PC-9 (cell line): ENCODE results near the gene NUDT7. TPM values are rescaled to one million over a fixed set of nuclear protein-coding genes. Genes with fewer than 3 reads are reported as not detected.

Experiments used
- BruUV-seq: library from RNA; stranded (reverse); fragments of 400-500 nt; replicated peaks from 2 replicates; lab custom pipeline; 2021; lab: Mats Ljungman, UMichigan
- CTCF ChIA-PET: fragments of 300-600 bp; sonication (Branson Sonifier 250); formaldehyde crosslinking; loops from one replicate; lab custom pipeline; 2022; ENCODE audit warnings: antibody characterized with exemption; lab: Charles Lee
- POLR2A ChIA-PET: fragments of 300-600 bp; sonication (Branson Sonifier 250); formaldehyde crosslinking; loops from one replicate; lab custom pipeline; 2022; ENCODE audit warnings: antibody characterized with exemption; ENCODE audit not compliant: unreplicated experiment; lab: Charles Lee
- DNase-seq, 2 experiments: peaks; one replicate each; pipeline versions ENCODE4 v3.0.0 to v3.0.0-alpha.2; 2015 to 2022; ENCODE audit warnings: mixed read lengths in 1 of 2
- H2AFZ ChIP-seq: fragments of 200-600 bp; sonication (generic); 2 replicates; pipeline ENCODE4 v1.8.1; 2017; ENCODE audit warnings: antibody characterized with exemption
- H3F3A ChIP-seq: fragments of 200-600 bp; sonication (generic); 2 replicates; pipeline ENCODE4 v1.8.1; 2017; ENCODE audit warnings: antibody characterized with exemption, mild to moderate bottlenecking, low read depth; ENCODE audit not compliant: insufficient read depth
- H3K27ac ChIP-seq: fragments of 200-600 bp; sonication (generic); 2 replicates; pipeline ENCODE4 v1.6.1; 2016; ENCODE audit warnings: mixed run types
- H3K27me3 ChIP-seq: fragments of 200-600 bp; sonication (generic); 2 replicates; pipeline ENCODE4 v1.6.1; 2016; ENCODE audit warnings: low read depth, mixed run types; ENCODE audit not compliant: insufficient read depth
- H3K36me3 ChIP-seq: fragments of 200-600 bp; sonication (generic); 2 replicates; pipeline ENCODE4 v1.6.1; 2016; ENCODE audit warnings: low read depth, mixed run types
- H3K4me1 ChIP-seq: fragments of 200-600 bp; sonication (generic); replicated peaks from 2 replicates; pipeline ENCODE4 v1.6.1; 2016; ENCODE audit warnings: mixed run types; ENCODE audit not compliant: insufficient read depth
- H3K4me2 ChIP-seq: fragments of 200-600 bp; sonication (generic); 2 replicates; pipeline ENCODE4 v1.6.1; 2017; ENCODE audit warnings: mixed run types
- H3K4me3 ChIP-seq: fragments of 200-600 bp; sonication (generic); 2 replicates; pipeline ENCODE4 v1.6.1; 2016; ENCODE audit warnings: mixed run types
- H3K79me2 ChIP-seq: fragments of 200-600 bp; sonication (generic); 2 replicates; pipeline ENCODE4 v1.6.1; 2017; ENCODE audit warnings: low read depth, mixed run types
- H3K9me2 ChIP-seq: fragments of 200-600 bp; sonication (generic); 2 replicates; pipeline ENCODE4 v1.8.1; 2017; ENCODE audit warnings: mild to moderate bottlenecking; ENCODE audit not compliant: insufficient read depth
- H3K9me3 ChIP-seq: fragments of 200-600 bp; sonication (generic); 2 replicates; pipeline ENCODE4 v1.8.1; 2016; ENCODE audit warnings: low read depth; ENCODE audit not compliant: insufficient read depth
- H4K20me1 ChIP-seq: fragments of 200-600 bp; sonication (generic); 2 replicates; pipeline ENCODE4 v1.8.1; 2017; ENCODE audit not compliant: insufficient read depth
- CTCF ChIP-seq: fragments of 200-600 bp; sonication (generic); conservative IDR thresholded peaks from 2 replicates; pipeline ENCODE4 v1.6.1; 2017; ENCODE audit warnings: mixed run types, antibody characterized with exemption, mild to moderate bottlenecking, moderate library complexity
- EZH2 ChIP-seq: fragments of 200-600 bp; sonication (generic); IDR thresholded peaks from 2 replicates; pipeline ENCODE4 v1.8.0; 2017; ENCODE audit warnings: antibody characterized with exemption, low read depth
- intact Hi-C: fragments of 100-400 bp; cut with micrococcal nuclease; formaldehyde crosslinking; loops from one replicate; pipeline ENCODE4 v1.10.0; 2022; ENCODE audit not compliant: unreplicated experiment
- total RNA-seq: library from RNA; stranded (reverse); gene quantifications from 2 replicates; pipeline ENCODE4 v1.2.3, GENCODE V29; 2021

Gene NUDT7
- total RNA-seq, 1 experiment from 2014 or later, result not detected

- Histone ChIP-seq H3K4me1 (no peaks in the 10 kb centered on the region), H3K4me2 (no peak overlapping the region), H3K9me3 (no peaks in the 10 kb centered on the region), H3K27ac (no peak overlapping the region), H3K36me3 (no peaks in the 10 kb centered on the region), H3K27me3 (no peaks in the 10 kb centered on the region), H2AFZ (no peak overlapping the region), H4K20me1 (no peaks in the 10 kb centered on the region), H3K9me2 (no peaks in the 10 kb centered on the region), H3K4me3 (no peak overlapping the region), H3F3A (no peaks in the 10 kb centered on the region), H3K79me2 (no peaks in the 10 kb centered on the region)
- POLR2A ChIA-PET, result no interaction called here
- no peak for TF ChIP-seq CTCF
- no peak for TF ChIP-seq EZH2
- CTCF ChIA-PET, result no interaction called here
- BruUV-seq, result no TSS peak
- intact Hi-C loops, result no loop called here
- no peak for DNase-seq
These were observed 10.1 kb downstream of the NUDT7 start for GRCh38 chr16:77732241-77732946.

GRCh38 chr16:77736879-77737278 is 14.6 kb downstream of the NUDT7 start:
- no peak for DNase-seq
- BruUV-seq, result no TSS peak
- no peaks in the 10 kb centered on the region for H3K4me1 ChIP-seq
- TF ChIP-seq EZH2 (no peak), CTCF (no peak)
- ChIA-PET POLR2A (interaction anchor here (0.6 kb wide), 1 partner anchor 311 kb away, joined by 4 read pairs; no protein-coding TSS in a partner anchor), CTCF (no interaction called here)
- H3K79me2 ChIP-seq, result no peaks in the 10 kb centered on the region
- no peaks in the 10 kb centered on the region for H3K9me3 ChIP-seq
- no peaks in the 10 kb centered on the region for H3K9me2 ChIP-seq
- H3K27ac ChIP-seq, result no peak overlapping the region
- no peaks in the 10 kb centered on the region for H3K36me3 ChIP-seq
- no peaks in the 10 kb centered on the region for H3F3A ChIP-seq
- H3K4me3 ChIP-seq, result no peak overlapping the region
- intact Hi-C loops, result no loop called here
- H3K4me2 ChIP-seq, result no peak overlapping the region
- peaks cover 2% of the 10 kb centered on the region; the same call in 1 of the 2 replicates for H3K27me3 ChIP-seq
- no peaks in the 10 kb centered on the region for H4K20me1 ChIP-seq
- H2AFZ ChIP-seq, result no peak overlapping the region

- no TSS peak for BruUV-seq
- H2AFZ ChIP-seq, result no peak overlapping the region
- peaks cover 10% of the 10 kb centered on the region; the same call in 1 of the 2 replicates for H3K27me3 ChIP-seq
- no peaks in the 10 kb centered on the region for H3K4me1 ChIP-seq
- no peaks in the 10 kb centered on the region for H3K9me3 ChIP-seq
- POLR2A ChIA-PET, result no interaction called here
- CTCF ChIA-PET, result no interaction called here
- no peak overlapping the region for H3K27ac ChIP-seq
- H4K20me1 ChIP-seq, result no peaks in the 10 kb centered on the region
- DNase-seq, result no peak
- H3K9me2 ChIP-seq, result no peaks in the 10 kb centered on the region
- H3K4me3 ChIP-seq, result no peak overlapping the region
- H3F3A ChIP-seq, result no peaks in the 10 kb centered on the region
- no peaks in the 10 kb centered on the region for H3K79me2 ChIP-seq
- H3K4me2 ChIP-seq, result no peak overlapping the region
- intact Hi-C loops, result no loop called here
- TF ChIP-seq CTCF (no peak), EZH2 (no peak)
- H3K36me3 ChIP-seq, result no peaks in the 10 kb centered on the region
These were observed 16.6 kb downstream of the NUDT7 start for GRCh38 chr16:77738706-77739558.
